Fibroblast of mammary gland (primary cell): ENCODE measurements around the gene CCDC201.

Source experiments
- DNase-seq: peaks from one replicate; pipeline ENCODE4 v3.0.0-alpha.2; 2010; ENCODE audit warnings: low read depth
- H3K4me3 ChIP-seq: 2 replicates; pipeline ENCODE4 v1.5.1; 2011; ENCODE audit warnings: low read depth, mild to moderate bottlenecking, low read length, moderate library complexity; ENCODE audit not compliant: control insufficient read depth
- TF ChIP-seq, protein P1 (sequence below): conservative IDR thresholded peaks from 2 replicates; pipeline ENCODE4 v1.5.1; 2011; ENCODE audit warnings: low read depth, low read length, inconsistent platforms; ENCODE audit not compliant: control insufficient read depth, insufficient read depth

Gene CCDC201

DNA sequence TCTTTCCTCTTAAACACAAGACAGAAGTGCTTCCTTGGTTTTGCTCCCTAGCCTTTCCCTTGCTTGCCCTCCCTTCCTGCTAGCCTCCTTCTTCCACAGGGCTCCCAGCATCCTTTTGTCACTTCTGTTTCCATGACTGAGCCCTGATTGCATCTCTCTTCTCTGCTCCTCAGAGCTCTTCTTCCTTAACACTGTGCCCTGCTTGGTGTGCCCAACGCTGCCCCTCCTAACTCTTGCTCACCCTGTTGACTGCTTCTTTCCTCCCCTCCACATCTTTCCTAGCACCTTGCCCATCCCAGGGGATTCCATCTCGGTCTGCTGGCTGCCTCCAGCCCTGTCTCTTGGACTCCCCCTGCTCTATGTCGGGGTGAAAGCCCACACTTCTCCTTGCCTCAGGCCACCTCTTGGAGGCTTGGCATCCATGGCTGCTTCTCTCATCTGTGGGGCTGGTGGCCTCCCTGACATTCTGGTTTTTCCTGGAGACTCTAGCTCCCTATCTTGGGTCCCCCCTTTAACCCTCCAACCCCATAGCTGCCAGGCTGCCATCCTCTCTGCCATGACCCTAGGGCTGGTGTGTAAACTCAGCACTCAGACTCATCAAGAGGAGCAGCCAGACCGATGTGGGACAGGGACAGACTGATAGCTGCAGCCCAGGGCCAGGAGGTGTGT lies 21.2 kb upstream of the CCDC201 start:
- TF ChIP-seq, protein P1, sequence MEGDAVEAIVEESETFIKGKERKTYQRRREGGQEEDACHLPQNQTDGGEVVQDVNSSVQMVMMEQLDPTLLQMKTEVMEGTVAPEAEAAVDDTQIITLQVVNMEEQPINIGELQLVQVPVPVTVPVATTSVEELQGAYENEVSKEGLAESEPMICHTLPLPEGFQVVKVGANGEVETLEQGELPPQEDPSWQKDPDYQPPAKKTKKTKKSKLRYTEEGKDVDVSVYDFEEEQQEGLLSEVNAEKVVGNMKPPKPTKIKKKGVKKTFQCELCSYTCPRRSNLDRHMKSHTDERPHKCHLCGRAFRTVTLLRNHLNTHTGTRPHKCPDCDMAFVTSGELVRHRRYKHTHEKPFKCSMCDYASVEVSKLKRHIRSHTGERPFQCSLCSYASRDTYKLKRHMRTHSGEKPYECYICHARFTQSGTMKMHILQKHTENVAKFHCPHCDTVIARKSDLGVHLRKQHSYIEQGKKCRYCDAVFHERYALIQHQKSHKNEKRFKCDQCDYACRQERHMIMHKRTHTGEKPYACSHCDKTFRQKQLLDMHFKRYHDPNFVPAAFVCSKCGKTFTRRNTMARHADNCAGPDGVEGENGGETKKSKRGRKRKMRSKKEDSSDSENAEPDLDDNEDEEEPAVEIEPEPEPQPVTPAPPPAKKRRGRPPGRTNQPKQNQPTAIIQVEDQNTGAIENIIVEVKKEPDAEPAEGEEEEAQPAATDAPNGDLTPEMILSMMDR, result no peak

DNA sequence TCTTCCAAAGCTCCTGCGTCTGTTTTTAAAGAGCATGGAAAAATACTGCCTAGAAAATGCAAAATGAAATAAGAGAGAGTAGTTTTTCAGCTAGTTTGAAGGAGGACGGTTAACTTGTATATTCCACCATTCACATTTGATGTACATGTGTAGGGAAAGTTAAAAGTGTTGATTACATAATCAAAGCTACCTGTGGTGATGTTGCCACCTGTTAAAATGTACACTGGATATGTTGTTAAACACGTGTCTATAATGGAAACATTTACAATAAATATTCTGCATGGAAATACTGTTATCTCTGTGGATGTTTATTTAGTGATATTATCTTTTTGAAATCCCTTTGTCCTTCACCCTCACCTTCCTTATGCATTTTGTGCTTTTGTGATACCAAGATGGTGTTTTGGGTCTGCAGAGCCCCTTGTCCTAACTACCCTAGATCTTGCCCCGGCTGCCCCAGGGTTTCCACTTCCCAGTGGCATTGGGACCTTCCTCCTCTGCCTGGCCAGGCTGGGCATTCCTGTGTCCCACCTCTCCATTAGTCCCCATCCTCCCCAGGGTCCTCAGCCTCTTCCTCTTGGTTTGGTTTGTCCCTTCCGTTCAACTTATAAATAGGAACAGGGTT lies 20.6 kb upstream of the CCDC201 start:
- no peak overlapping the region for H3K4me3 ChIP-seq
- TF ChIP-seq, protein P1, result no peak
- DNase-seq, result no peak

More for the DNA sequence above, 21.2 kb upstream of the CCDC201 start:
- no peak overlapping the region for H3K4me3 ChIP-seq
- DNase-seq, result no peak

DNA sequence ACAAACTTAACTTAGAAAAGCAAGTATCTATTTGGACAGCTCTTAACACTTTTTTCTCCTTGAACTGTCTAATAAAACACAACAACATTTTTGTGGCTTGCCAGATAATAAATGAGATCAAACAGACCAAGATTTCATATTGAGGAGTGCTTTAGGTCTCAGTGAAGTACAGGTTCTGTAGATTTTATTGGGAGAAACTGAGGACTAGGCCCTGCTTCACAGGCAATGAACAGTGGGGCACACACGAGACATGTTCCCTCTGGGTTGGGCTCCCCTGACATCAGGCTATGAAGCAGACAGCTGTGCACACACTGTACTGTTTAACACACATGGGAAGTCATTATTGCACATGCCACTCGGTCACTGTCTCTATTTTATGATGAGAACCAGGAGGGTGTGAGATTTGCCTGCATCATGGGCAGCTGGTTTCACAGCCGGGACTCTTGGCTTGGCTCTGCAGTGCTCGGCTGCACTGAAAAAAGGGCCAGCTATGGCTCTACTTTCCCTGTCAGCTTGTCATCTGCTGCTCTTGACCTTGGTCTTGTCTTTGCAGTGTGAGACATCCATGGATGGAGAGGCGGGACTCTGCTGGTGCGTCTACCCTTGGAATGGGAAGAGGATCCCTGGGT lies 19.6 kb upstream of the CCDC201 start:
- H3K4me3 ChIP-seq, result no peak overlapping the region
- TF ChIP-seq, protein P1, result no peak
- no peak for DNase-seq

DNA sequence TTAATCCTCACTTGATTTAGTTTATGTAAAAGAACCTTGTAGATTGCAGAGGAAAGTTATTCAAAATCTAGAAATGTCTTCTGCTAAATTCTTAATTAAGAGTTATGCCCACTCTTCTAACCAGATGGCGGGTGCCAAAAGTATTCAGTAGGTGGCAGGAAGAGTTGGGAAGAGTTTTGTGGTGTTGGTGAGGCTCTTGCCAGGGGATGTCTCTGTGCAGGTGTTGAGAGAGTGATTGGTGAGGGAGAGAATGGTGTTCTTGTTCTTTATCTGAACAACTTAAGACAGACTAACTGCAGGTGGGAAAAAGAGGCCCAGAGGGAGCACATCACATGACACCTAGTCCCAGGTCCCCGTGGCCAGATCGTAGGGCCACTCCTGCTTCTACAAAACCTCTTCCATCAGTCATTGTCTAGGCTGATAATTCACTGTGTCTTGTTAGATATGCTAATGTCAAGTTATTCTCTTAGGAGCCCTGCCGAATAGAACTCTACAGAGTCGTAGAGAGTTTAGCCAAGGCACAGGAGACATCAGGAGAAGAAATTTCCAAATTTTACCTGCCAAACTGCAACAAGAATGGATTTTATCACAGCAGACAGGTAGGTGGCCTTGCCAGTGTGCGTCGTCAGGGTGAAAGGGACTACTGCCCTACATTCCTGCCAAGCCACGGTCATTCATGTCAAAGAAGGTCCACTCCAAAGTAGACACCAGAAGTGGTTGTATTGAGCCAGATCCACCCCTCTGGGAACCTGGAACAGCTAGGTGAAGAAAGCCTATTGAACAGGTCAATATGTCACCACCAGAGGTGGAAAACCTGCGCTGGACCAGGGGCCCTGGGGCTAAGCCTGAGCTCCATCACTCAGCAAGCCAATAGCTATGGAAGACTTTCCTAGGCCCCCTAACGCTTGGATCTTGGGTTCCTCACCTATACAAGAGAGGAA lies 18.9 kb upstream of the CCDC201 start:
- DNase-seq, result no peak
- TF ChIP-seq, protein P1, result no peak
- H3K4me3 ChIP-seq, result no peak overlapping the region

DNA sequence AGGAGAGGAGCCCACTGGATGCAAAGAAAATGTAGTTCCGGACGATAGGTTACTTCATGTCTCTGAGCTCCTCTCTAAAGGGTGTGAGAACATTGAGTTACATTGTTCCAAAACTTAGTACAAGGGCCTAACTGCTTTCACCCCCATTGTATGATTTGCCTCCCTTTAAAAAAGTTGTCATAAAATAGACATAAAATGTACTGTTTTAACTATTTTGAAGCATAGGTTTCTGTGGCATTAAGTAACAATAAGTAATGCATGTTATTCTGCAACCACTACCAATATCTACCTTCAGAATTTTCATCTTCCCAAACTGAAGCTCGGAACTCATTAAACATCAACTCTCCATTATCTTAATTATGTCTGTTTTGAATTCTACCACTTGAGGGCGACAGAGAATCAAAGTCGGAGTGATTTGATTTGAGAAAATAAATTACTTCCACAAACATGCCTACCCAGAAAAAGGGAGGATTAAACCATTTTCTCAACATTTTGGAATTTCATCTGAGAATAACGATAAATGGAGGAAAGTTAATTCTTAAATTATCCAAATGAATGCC lies 18.1 kb upstream of the CCDC201 start:
- no peak overlapping the region for H3K4me3 ChIP-seq
- peak; percentile 57 for DNase-seq
- TF ChIP-seq, protein P1, result peak; percentile 67
